ENCODE results near the gene PLCXD1.

The PLCXD1 gene

DNA sequence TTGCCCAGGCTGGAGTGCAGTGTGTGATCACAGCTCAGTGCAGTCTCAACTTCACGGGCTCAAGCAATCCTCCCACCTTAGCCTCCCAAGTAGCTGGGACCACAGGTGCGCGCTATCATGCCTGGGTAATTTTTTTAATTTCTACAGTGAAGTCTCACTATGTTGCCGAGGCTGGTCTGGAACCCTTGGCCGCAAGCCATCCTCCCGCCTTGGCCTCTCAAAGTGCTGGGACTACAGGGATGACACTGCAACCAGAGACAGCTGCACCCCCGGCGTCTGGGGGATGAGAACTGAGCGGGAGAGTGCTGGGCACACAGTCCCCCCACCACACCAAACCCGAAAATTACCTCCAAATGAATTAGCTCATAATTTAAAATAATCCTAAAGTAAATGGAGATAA lies 70.6 kb downstream of the PLCXD1 start:
- no peak for DNase-seq

DNA sequence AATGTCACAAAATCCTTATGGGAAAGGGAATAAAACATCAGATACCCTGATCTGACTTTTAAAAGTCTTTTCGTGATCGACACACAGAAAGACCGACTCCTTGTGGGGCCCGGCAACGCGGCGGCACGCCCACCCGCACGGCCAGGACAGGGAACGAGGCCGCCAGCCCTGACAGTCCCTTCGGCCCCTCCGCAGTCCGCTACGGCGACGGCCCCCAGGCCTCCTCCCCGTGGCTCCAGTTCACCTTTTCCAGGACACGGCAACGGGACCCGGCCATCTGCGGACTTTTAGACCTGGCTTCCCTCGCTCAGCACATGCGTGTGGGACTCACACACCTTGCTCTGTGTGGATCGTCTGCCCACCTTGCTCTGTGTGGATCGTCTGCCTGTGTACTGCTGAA lies 71.0 kb downstream of the PLCXD1 start:
- DNase-seq, result no peak

DNA sequence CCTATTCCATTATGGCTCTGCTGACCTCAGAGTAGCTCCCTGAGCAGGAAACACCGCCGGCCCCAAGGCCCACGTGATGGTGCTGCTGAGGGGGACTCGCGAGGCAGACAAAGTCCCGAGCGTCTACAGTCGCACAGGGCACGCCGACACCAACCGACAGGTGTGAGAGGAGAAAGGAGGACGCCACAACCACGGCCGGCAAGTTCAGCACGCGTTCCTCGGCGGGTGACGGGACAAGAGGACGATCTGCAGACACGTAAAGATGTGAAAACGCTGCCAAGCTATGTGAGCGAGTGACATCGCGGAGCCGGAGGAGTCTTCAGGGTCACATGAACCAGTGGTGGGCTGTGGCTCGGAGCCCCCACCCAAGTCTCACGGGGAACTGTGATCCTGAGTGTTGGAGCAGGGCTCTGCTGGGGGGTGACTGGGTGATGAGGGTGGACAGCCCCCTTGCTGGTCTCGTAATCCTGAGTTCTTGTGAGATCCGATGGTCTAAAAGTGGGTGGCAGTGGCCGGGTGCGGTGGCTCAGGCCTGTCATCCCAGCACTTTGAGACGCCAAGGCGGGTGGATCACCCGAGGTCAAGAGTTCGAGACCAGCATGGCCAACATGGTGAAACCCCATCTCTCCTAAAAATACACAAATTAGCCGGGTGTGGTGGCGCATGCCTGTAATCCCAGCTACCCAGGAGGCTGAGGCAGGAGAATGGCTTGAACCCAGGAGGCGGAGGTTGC lies 71.6 kb downstream of the PLCXD1 start:
- no peak for DNase-seq
